DND-41 (cell line): ENCODE results near the gene DNAJA1.

Experiments used
- ATAC-seq: fragments of 200-7000 bp; cut with Tn5 transposase; 3 replicates; pipeline ENCODE4 v1.9.1; 2021; ENCODE audit warnings: low read depth; ENCODE audit not compliant: insufficient read depth
- DNase-seq: peaks from one replicate; pipeline ENCODE4 v3.0.0-alpha.2; 2020
- H2AFZ ChIP-seq: 2 replicates; pipeline ENCODE4 v1.6.0; 2012; ENCODE audit warnings: low read depth, low read length
- H3K27ac ChIP-seq: 2 replicates; pipeline ENCODE4 v1.5.1; 2012; ENCODE audit warnings: low read length, inconsistent platforms
- H3K27me3 ChIP-seq: fragments of 200-600 bp; sonication (generic); 2 replicates; pipeline ENCODE4 v1.6.0; 2012; ENCODE audit warnings: low read length, mild to moderate bottlenecking, inconsistent platforms; ENCODE audit not compliant: insufficient read depth, poor library complexity
- H3K36me3 ChIP-seq: 2 replicates; pipeline ENCODE4 v1.5.1; 2012; ENCODE audit warnings: low read length, inconsistent platforms; ENCODE audit not compliant: insufficient read depth
- H3K4me1 ChIP-seq: 2 replicates; pipeline ENCODE4 v1.5.1; 2012; ENCODE audit warnings: mild to moderate bottlenecking, low read length; ENCODE audit not compliant: insufficient read depth
- H3K4me2 ChIP-seq: 2 replicates; pipeline ENCODE4 v1.6.0; 2012; ENCODE audit warnings: mild to moderate bottlenecking, moderate library complexity, low read length, inconsistent platforms; ENCODE audit not compliant: insufficient read depth
- H3K4me3 ChIP-seq, 2 experiments: fragments of 200-600 bp in 1 of 2; shearing (Covaris generic) in 1 of 2; 2 replicates each; pipeline ENCODE4 v1.5.1; 2012 to 2016; ENCODE audit warnings: inconsistent platforms in 2 of 2, low read length in 2 of 2, mild to moderate bottlenecking in 2 of 2, low read depth in 1 of 2, moderate library complexity in 1 of 2
- H3K79me2 ChIP-seq: 2 replicates; pipeline ENCODE4 v1.6.0; 2012; ENCODE audit warnings: low read length, inconsistent platforms; ENCODE audit not compliant: insufficient read depth
- H3K9ac ChIP-seq: 2 replicates; pipeline ENCODE4 v1.6.0; 2012; ENCODE audit warnings: low read depth, mild to moderate bottlenecking, inconsistent platforms, low read length, moderate library complexity
- H3K9me3 ChIP-seq: 2 replicates; pipeline ENCODE4 v1.5.1; 2012; ENCODE audit warnings: low read length, moderate library complexity, mild to moderate bottlenecking, inconsistent platforms; ENCODE audit not compliant: insufficient read depth, severe bottlenecking
- H4K20me1 ChIP-seq: 2 replicates; pipeline ENCODE4 v1.6.0; 2012; ENCODE audit warnings: low read length; ENCODE audit not compliant: insufficient read depth
- CTCF ChIP-seq: IDR thresholded peaks from 2 replicates; pipeline ENCODE4 v1.5.1; 2012; ENCODE audit warnings: borderline replicate concordance, low read length, moderate library complexity, mild to moderate bottlenecking; ENCODE audit not compliant: poor library complexity, severe bottlenecking; ENCODE audit errors: extremely low read depth
- EZH2 ChIP-seq: IDR thresholded peaks from 3 replicates; pipeline ENCODE4 v1.6.1; 2012; ENCODE audit warnings: borderline replicate concordance, low read depth, mild to moderate bottlenecking, moderate library complexity, low read length, inconsistent platforms; ENCODE audit not compliant: severe bottlenecking

Gene DNAJA1

DNA sequence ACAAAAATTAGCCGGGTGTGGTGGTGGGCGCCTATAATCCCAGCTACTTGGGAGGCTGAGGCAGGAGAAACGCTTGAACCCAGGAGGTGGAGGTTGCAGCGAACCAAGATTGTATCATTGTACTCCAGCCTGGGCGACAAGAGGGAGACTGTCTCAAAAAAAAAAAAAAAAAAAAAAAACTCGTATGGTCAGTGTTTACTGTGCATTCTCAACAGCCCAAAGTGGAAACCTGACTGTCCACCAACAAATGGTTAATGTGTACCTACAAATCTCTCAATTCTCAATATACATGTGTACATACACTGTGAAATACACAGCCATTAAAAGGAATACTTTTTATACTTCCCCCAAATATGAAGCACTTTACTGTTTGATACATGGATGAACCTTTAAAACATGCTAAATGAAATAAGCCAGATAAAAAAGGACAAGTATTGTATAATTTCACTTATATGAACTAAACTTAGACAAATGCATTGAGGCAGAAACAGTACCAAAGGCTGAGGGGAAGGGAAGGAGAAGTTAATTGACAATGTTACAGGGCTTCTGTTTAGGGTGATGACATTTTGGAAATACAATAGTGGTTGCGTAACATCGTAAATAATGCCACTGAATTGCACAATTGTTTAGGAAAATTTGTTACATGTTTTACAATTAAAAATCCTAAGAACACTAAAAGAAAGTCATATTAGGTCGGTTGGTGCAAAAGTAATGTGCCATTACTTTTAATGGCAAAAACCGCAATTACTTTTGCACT lies 16.5 kb downstream of the DNAJA1 start:
- Histone ChIP-seq H3K27ac (no peak overlapping the region), H2AFZ (no peak overlapping the region), H3K9ac (no peak overlapping the region), H4K20me1 (peaks cover 25% of the 10 kb centered on the region; the same call in 1 of the 2 replicates), H3K9me3 (no peaks in the 10 kb centered on the region), H3K36me3 (peaks cover 50% of the 10 kb centered on the region), H3K4me1 (peaks cover 4% of the 10 kb centered on the region; the same call in 1 of the 2 replicates), H3K27me3 (no peaks in the 10 kb centered on the region), H3K4me3 (no peak overlapping the region), H3K4me2 (no peak overlapping the region), H3K79me2 (peaks cover 2% of the 10 kb centered on the region; the same call in 1 of the 2 replicates)
- no peak for DNase-seq
- TF ChIP-seq CTCF (no peak), EZH2 (no peak)
- ATAC-seq = no peak

DNA sequence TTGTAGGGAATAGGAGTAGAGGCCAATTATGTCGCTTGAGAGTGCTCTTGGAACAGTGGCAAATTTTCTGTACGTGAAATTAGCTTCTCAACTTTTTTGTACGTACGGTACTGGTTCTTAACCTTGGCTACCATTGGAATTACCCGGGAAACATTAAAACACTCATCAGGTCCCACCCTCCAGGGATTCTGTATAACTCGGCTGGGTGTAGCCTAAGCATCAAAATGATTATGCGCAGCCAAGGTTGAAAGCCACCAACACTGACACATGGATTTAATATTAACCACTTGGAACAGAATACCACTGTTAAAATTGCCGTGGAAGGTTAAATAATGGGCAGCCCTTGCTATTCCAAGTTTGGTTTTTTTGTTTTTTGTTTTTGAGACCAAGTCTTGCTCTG lies 17.4 kb downstream of the DNAJA1 start:
- H3K79me2 ChIP-seq = no peaks in the 10 kb centered on the region
- peaks cover 16% of the 10 kb centered on the region; the same call in 1 of the 2 replicates for H4K20me1 ChIP-seq
- H3K9me3 ChIP-seq = no peaks in the 10 kb centered on the region
- TF ChIP-seq CTCF = no peak
- TF ChIP-seq EZH2 = no peak
- H2AFZ ChIP-seq = no peak overlapping the region
- no peak overlapping the region for H3K9ac ChIP-seq
- no peak overlapping the region for H3K4me2 ChIP-seq
- ATAC-seq (no peak), DNase-seq (no peak)
- H3K4me3 ChIP-seq = no peak overlapping the region
- H3K27me3 ChIP-seq = no peaks in the 10 kb centered on the region
- H3K4me1 ChIP-seq = peaks cover 4% of the 10 kb centered on the region; the same call in 1 of the 2 replicates
- H3K36me3 ChIP-seq = peaks cover 47% of the 10 kb centered on the region
- H3K27ac ChIP-seq = no peak overlapping the region

GRCh38 chr9:33043671-33044070 lies 18.6 kb downstream of the DNAJA1 start:
- TF ChIP-seq EZH2 (no peak), CTCF (no peak)
- Histone ChIP-seq H4K20me1 (peaks cover 6% of the 10 kb centered on the region; the same call in 1 of the 2 replicates), H3K27me3 (no peaks in the 10 kb centered on the region), H3K27ac (no peak overlapping the region), H3K9me3 (no peaks in the 10 kb centered on the region), H3K9ac (peak overlapping the region; percentile 43; the same call in 1 of the 2 replicates), H3K4me3 (peak overlapping the region in 1 of 2 experiments; percentile 52; a peak in 2 of 4 replicates), H3K36me3 (peaks cover 44% of the 10 kb centered on the region), H2AFZ (peak overlapping the region; percentile 55), H3K4me1 (peaks cover 4% of the 10 kb centered on the region; the same call in 1 of the 2 replicates), H3K79me2 (no peaks in the 10 kb centered on the region), H3K4me2 (peak overlapping the region; percentile 57)
- ATAC-seq = no peak
- DNase-seq = no peak
